Measurements from ENCODE around the gene HSP90B1.

HSP90B1 gene

DNA sequence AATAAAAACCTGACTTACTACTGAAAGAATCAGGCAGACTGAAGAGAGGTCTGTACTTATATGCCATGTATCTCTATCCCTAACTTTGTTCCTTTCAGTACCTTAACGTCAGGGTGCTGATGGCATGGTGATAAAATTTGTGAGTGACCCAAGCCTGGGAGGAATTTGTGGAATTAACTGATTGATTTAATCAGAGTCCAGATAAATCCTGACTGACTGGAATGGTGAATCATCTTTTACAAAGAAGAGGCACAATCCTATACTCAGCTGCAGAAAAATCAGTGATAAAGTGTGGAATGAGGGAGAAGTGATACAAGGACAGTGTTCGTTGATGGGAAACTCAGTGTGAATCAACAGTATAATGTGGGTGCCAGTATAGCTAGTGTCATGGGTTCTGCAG lies 39.2 kb downstream of the HSP90B1 start:
- no peak for DNase-seq (ENCODE audit: low read depth in 2 of 2)

- DNase-seq (ENCODE audit: low read depth in 2 of 2): no peak
Measured at GRCh38 chr12:103973909-103974308, 43.7 kb downstream of the HSP90B1 start.

DNA sequence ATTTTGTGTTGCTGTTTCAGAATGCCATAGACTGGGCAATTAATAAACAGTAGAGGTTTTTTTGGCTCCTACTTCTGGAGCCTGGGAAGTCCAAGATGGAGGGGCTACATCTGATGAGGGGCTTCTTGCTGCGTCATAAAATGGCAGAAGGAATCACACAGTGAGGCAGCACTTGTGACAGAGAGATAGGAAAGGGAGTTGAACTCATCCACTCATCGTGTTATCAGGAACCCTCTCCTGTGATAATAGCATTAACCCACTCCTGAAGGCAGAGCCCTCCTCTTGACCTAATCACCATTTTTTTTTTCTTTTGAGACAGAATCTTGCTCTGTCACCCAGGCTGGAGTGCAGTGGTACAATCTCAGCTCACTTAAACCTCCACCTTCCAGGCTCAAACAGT lies 45.2 kb downstream of the HSP90B1 start:
- DNase-seq (ENCODE audit: low read depth in 2 of 2): no peak

GRCh38 chr12:103978384-103978982 lies 48.3 kb downstream of the HSP90B1 start:
- DNase-seq (ENCODE audit: low read depth in 2 of 2): no peak

GRCh38 chr12:103986829-103987228 lies 56.6 kb downstream of the HSP90B1 start:
- no peak for DNase-seq (ENCODE audit: low read depth in 2 of 2)

- DNase-seq (ENCODE audit: low read depth in 2 of 2): no peak
Measured at GRCh38 chr12:103994235-103994634, 64.0 kb downstream of the HSP90B1 start.

- no peak for DNase-seq (ENCODE audit: low read depth in 2 of 2)
Measured at GRCh38 chr12:103996595-103996994, 66.4 kb downstream of the HSP90B1 start.

GRCh38 chr12:103997286-103997900 lies 67.2 kb downstream of the HSP90B1 start:
- DNase-seq (ENCODE audit: low read depth in 2 of 2): no peak
